OCI-LY1 (cell line): ENCODE measurements around the gene EPO.
"Not testable (repeated sequence)": the region's sequence is repeated elsewhere in the genome, so short reads cannot be mapped to it uniquely, and the experiment has no call there.

ENCODE experiments used
- EZH2 ChIP-seq: fragments of 200-600 bp; sonication (generic), shearing (Covaris generic); IDR thresholded peaks from 2 replicates; pipeline ENCODE4 v1.8.0; 2017; ENCODE audit warnings: borderline replicate concordance, mixed run types, mild to moderate bottlenecking, antibody characterized with exemption, low read length, moderate library complexity, mixed read lengths
- TF ChIP-seq, protein P1 (sequence below): fragments of 200-600 bp; sonication (generic), shearing (Covaris generic); IDR thresholded peaks from 2 replicates; pipeline ENCODE4 v1.5.1; 2017; ENCODE audit warnings: mild to moderate bottlenecking, antibody characterized with exemption, low read length, moderate library complexity, mixed read lengths

GRCh38 chr7:100701089-100701488, 19.2 kb upstream of the EPO start:
- TF ChIP-seq, protein P1, sequence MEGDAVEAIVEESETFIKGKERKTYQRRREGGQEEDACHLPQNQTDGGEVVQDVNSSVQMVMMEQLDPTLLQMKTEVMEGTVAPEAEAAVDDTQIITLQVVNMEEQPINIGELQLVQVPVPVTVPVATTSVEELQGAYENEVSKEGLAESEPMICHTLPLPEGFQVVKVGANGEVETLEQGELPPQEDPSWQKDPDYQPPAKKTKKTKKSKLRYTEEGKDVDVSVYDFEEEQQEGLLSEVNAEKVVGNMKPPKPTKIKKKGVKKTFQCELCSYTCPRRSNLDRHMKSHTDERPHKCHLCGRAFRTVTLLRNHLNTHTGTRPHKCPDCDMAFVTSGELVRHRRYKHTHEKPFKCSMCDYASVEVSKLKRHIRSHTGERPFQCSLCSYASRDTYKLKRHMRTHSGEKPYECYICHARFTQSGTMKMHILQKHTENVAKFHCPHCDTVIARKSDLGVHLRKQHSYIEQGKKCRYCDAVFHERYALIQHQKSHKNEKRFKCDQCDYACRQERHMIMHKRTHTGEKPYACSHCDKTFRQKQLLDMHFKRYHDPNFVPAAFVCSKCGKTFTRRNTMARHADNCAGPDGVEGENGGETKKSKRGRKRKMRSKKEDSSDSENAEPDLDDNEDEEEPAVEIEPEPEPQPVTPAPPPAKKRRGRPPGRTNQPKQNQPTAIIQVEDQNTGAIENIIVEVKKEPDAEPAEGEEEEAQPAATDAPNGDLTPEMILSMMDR, result not testable (repeated sequence)
- TF ChIP-seq EZH2, result not testable (repeated sequence)
